Femur (tissue), 1 donor: ENCODE results near the gene CNPY3.
"Not testable (repeated sequence)": the region's sequence is repeated elsewhere in the genome, so short reads cannot be mapped to it uniquely, and the experiment has no call there.

ENCODE experiments used
- DNase-seq: peaks from one replicate; pipeline ENCODE4 v3.0.0-alpha.2; 2017

CNPY3 gene

GRCh38 chr6:42928986-42929820, at the start of gene CNPY3:
Gene CNPY3, plus strand, starts transcription at chr6:42929480. Its CDS starts 91 bp downstream, at chr6:42929571.
- peak; percentile 98 for DNase-seq

- DNase-seq = not testable (repeated sequence)
Measured at GRCh38 chr6:42880240-42880817, 49.0 kb upstream of the CNPY3 start.

GRCh38 chr6:42880871-42881270, 48.4 kb upstream of the CNPY3 start:
- DNase-seq = not testable (repeated sequence)

- no peak for DNase-seq
Measured at GRCh38 chr6:42885702-42886101, 43.6 kb upstream of the CNPY3 start.

- DNase-seq = not testable (repeated sequence)
Measured at GRCh38 chr6:42888201-42888600, 41.1 kb upstream of the CNPY3 start.

- no peak for DNase-seq
Measured at GRCh38 chr6:42889815-42890214, 39.5 kb upstream of the CNPY3 start.

- DNase-seq = peak; percentile 96
Measured at GRCh38 chr6:42890311-42891198, 38.7 kb upstream of the CNPY3 start.

GRCh38 chr6:42891199-42891722, 38.0 kb upstream of the CNPY3 start:
- DNase-seq = no peak

- not testable (repeated sequence) for DNase-seq
Measured at GRCh38 chr6:42894041-42894828, 35.0 kb upstream of the CNPY3 start.

- no peak for DNase-seq
Measured at GRCh38 chr6:42896178-42896719, 33.0 kb upstream of the CNPY3 start.

GRCh38 chr6:42898891-42899361, 30.4 kb upstream of the CNPY3 start:
- peak; percentile 68 for DNase-seq

- no peak for DNase-seq
Measured at GRCh38 chr6:42899871-42900270, 29.4 kb upstream of the CNPY3 start.

GRCh38 chr6:42901538-42901957, 27.7 kb upstream of the CNPY3 start:
- DNase-seq = peak; percentile 85

- not testable (repeated sequence) for DNase-seq
Measured at GRCh38 chr6:42902429-42903263, 26.6 kb upstream of the CNPY3 start.

GRCh38 chr6:42904467-42904866, 24.8 kb upstream of the CNPY3 start:
- no peak for DNase-seq

GRCh38 chr6:42907336-42907735, 21.9 kb upstream of the CNPY3 start:
- no peak for DNase-seq

GRCh38 chr6:42909835-42910234, 19.4 kb upstream of the CNPY3 start:
- no peak for DNase-seq

GRCh38 chr6:42911171-42912021, 17.9 kb upstream of the CNPY3 start:
- no peak for DNase-seq

- no peak for DNase-seq
Measured at GRCh38 chr6:42914546-42914945, 14.7 kb upstream of the CNPY3 start.

GRCh38 chr6:42915732-42916131, 13.5 kb upstream of the CNPY3 start, which contains the start of gene PTCRA:
Gene PTCRA, plus strand, starts transcription at chr6:42916053. Its CDS starts 17 bp downstream, at chr6:42916070.
- DNase-seq = no peak
